HCT116 (cell line): ENCODE results near the gene FBN1. TPM values are rescaled to one million over a fixed set of nuclear protein-coding genes. Genes with fewer than 3 reads are reported as not detected.

Experiments
- ATAC-seq: fragments of 200-7000 bp; cut with Tn5 transposase; 2 replicates; pipeline ENCODE4 v1.9.1; 2020; ENCODE audit warnings: mild to moderate bottlenecking, moderate library complexity
- BruUV-seq: library from RNA; stranded (reverse); fragments of 400-500 nt; replicated peaks from 2 replicates; lab custom pipeline; 2021; lab: Mats Ljungman, UMichigan
- CTCF ChIA-PET: fragments of 300-600 bp; sonication (Branson Sonifier 250); formaldehyde crosslinking; loops from one replicate; lab custom pipeline; 2021; ENCODE audit warnings: antibody characterized with exemption; lab: Charles Lee
- POLR2A ChIA-PET: fragments of 300-600, 350-600 bp; sonication (Branson Sonifier 250); formaldehyde crosslinking; loops from one replicate; lab custom pipeline; 2021; ENCODE audit warnings: antibody characterized with exemption; lab: Charles Lee
- RAD21 ChIA-PET, 2 experiments: fragments of 300-600 bp; sonication (Branson Sonifier 250); formaldehyde crosslinking; loops; one replicate each; lab custom pipeline; 2023; ENCODE audit warnings: low total read pairs in 2 of 2; ENCODE audit not compliant: uncharacterized antibody in 2 of 2, unreplicated experiment in 2 of 2, low non-redundant PET in 1 of 2; lab: Charles Lee
- DNase-seq: peaks from one replicate; pipeline ENCODE4 v3.0.0-alpha.2; 2010; ENCODE audit warnings: low read depth, low spot score
- H2AFZ ChIP-seq: fragments of 200-600 bp; shearing (Covaris generic), sonication (generic); 2 replicates; pipeline ENCODE4 v1.6.1; 2017; ENCODE audit warnings: low read depth, mixed run types, mixed read lengths, antibody characterized with exemption, low read length; ENCODE audit not compliant: poor library complexity, severe bottlenecking
- H3K27ac ChIP-seq: 2 replicates; pipeline ENCODE4 v1.5.1; 2012; ENCODE audit warnings: low read depth, low read length
- H3K27me3 ChIP-seq: fragments of 200-600 bp; sonication (generic); 2 replicates; pipeline ENCODE4 v1.6.1; 2016; ENCODE audit warnings: mixed run types, low read length, mixed read lengths; ENCODE audit not compliant: insufficient read depth
- H3K36me3 ChIP-seq, 2 experiments: fragments of 200-500 bp in 1 of 2; fragments of 200-600 bp in 1 of 2; sonication (Bioruptor generic) in 1 of 2; sonication (generic) in 1 of 2; 2 replicates each; pipeline versions ENCODE4 v1.5.1 to v1.6.1; 2014 to 2016; ENCODE audit warnings: low read length in 2 of 2, inconsistent platforms in 1 of 2, mixed read lengths in 1 of 2, mixed run types in 1 of 2; ENCODE audit not compliant: insufficient read depth in 2 of 2, control insufficient read depth in 1 of 2
- H3K4me1 ChIP-seq, 2 experiments: fragments of 200-600 bp in 1 of 2; sonication (generic) in 1 of 2; 2 replicates each; pipeline versions ENCODE4 v1.5.1 to v1.6.1; 2012 to 2017; ENCODE audit warnings: low read length in 2 of 2, inconsistent platforms in 1 of 2, mild to moderate bottlenecking in 1 of 2, mixed read lengths in 1 of 2, mixed run types in 1 of 2, moderate library complexity in 1 of 2; ENCODE audit not compliant: insufficient read depth in 2 of 2, control insufficient read depth in 1 of 2
- H3K4me2 ChIP-seq: fragments of 200-600 bp; sonication (generic); 2 replicates; pipeline ENCODE4 v1.6.1; 2017; ENCODE audit warnings: mixed run types, low read length, mixed read lengths
- H3K4me3 ChIP-seq, 2 experiments: fragments of 200-600 bp in 1 of 2; sonication (generic) in 1 of 2; replicated peaks in 1 of 2; 2 replicates each; pipeline ENCODE4 v1.5.1; 2011 to 2016; ENCODE audit warnings: low read length in 2 of 2, control low read depth in 1 of 2, low read depth in 1 of 2, mild to moderate bottlenecking in 1 of 2, mixed read lengths in 1 of 2, mixed run types in 1 of 2
- H3K79me2 ChIP-seq: fragments of 200-600 bp; sonication (generic); 2 replicates; pipeline ENCODE4 v1.6.1; 2017; ENCODE audit warnings: mild to moderate bottlenecking, mixed run types, low read length, moderate library complexity, mixed read lengths; ENCODE audit not compliant: insufficient read depth
- H3K9ac ChIP-seq: fragments of 200-600 bp; sonication (generic); 2 replicates; pipeline ENCODE4 v1.6.1; 2016; ENCODE audit warnings: low read length, mixed read lengths
- H3K9me2 ChIP-seq: fragments of 200-600 bp; sonication (generic), shearing (Covaris generic); 2 replicates; pipeline ENCODE4 v1.6.1; 2017; ENCODE audit warnings: mixed run types, mild to moderate bottlenecking, moderate library complexity; ENCODE audit not compliant: insufficient read depth
- H3K9me3 ChIP-seq, 2 experiments: fragments of 200-500 bp in 1 of 2; fragments of 200-600 bp in 1 of 2; sonication (Bioruptor generic) in 1 of 2; sonication (generic) in 1 of 2; 2 replicates each; pipeline ENCODE4 v1.6.1; 2014 to 2017; ENCODE audit warnings: low read length in 2 of 2, mixed read lengths in 2 of 2, inconsistent platforms in 1 of 2, low read depth in 1 of 2, mild to moderate bottlenecking in 1 of 2, mixed run types in 1 of 2, moderate library complexity in 1 of 2; ENCODE audit not compliant: control insufficient read depth in 1 of 2, insufficient read depth in 1 of 2
- H4K20me1 ChIP-seq: fragments of 200-600 bp; sonication (generic), shearing (Covaris generic); 2 replicates; pipeline ENCODE4 v1.6.1; 2017; ENCODE audit warnings: mixed run types, mild to moderate bottlenecking, moderate library complexity; ENCODE audit not compliant: insufficient read depth
- ELF1 ChIP-seq: IDR thresholded peaks from 2 replicates; pipeline ENCODE4 v1.6.1; 2012; ENCODE audit warnings: low read depth, borderline replicate concordance
- REST ChIP-seq: IDR thresholded peaks from 2 replicates; pipeline ENCODE4 v1.6.1; 2012; ENCODE audit warnings: low read depth
- SIN3A ChIP-seq: IDR thresholded peaks from 2 replicates; pipeline ENCODE4 v1.6.1; 2012; ENCODE audit warnings: low read depth
- ZBTB33 ChIP-seq: IDR thresholded peaks from 2 replicates; pipeline ENCODE4 v1.6.1; 2011; ENCODE audit warnings: mild to moderate bottlenecking, low read length, moderate library complexity; ENCODE audit not compliant: insufficient replicate concordance; ENCODE audit errors: extremely low read depth
- ZNF274 ChIP-seq: fragments of 200-500 bp; sonication (Bioruptor generic); IDR thresholded peaks from 2 replicates; pipeline ENCODE4 v1.6.1; 2014; ENCODE audit warnings: mild to moderate bottlenecking, low read depth, low read length, inconsistent platforms
- intact Hi-C: fragments of 100-400 bp; cut with micrococcal nuclease; formaldehyde crosslinking; loops from 2 replicates; pipeline ENCODE4 v1.10.0; 2022
- total RNA-seq: library from RNA; stranded (reverse); gene quantifications from one replicate; pipeline ENCODE4 v1.2.1, GENCODE V29; 2021; ENCODE audit not compliant: unreplicated experiment

FBN1 gene
- total RNA-seq, 1 experiment from 2014 or later: 1.7 TPM

GRCh38 chr15:48590723-48591122 is 54.8 kb downstream of the FBN1 start:
- TF ChIP-seq SIN3A (no peak), ZBTB33 (no peak), ZNF274 (no peak), ELF1 (no peak), REST (no peak)
- no peaks in the 10 kb centered on the region for H3K79me2 ChIP-seq
- BruUV-seq: no TSS peak
- no peaks in the 10 kb centered on the region for H3K9me3 ChIP-seq
- no peak overlapping the region for H3K9ac ChIP-seq
- no peak for ATAC-seq
- intact Hi-C loops: no loop called here
- no peak for DNase-seq
- no peaks in the 10 kb centered on the region for H3K9me2 ChIP-seq
- no peaks in the 10 kb centered on the region for H4K20me1 ChIP-seq
- H3K27ac ChIP-seq: no peak overlapping the region
- ChIA-PET RAD21 (no interaction called here), POLR2A (no interaction called here), CTCF (no interaction called here)
- no peaks in the 10 kb centered on the region for H3K27me3 ChIP-seq
- no peaks in the 10 kb centered on the region for H3K36me3 ChIP-seq
- H3K4me2 ChIP-seq: no peak overlapping the region
- H2AFZ ChIP-seq: no peak overlapping the region
- no peaks in the 10 kb centered on the region for H3K4me1 ChIP-seq
- no peak overlapping the region for H3K4me3 ChIP-seq
